Liver (tissue), 3 donors: ENCODE measurements around the gene KRTAP3-1.

Experiments
- ATF3 ChIP-seq: IDR thresholded peaks from 2 replicates; pipeline ENCODE4 v1.6.1; 2016; ENCODE audit warnings: antibody characterized with exemption
- CTCF ChIP-seq: fragments of 150-350 bp; IDR thresholded peaks from 2 replicates; pipeline ENCODE4 v1.5.1; 2017; ENCODE audit warnings: improper control_type of control experiment, low read depth, low read length; ENCODE audit not compliant: missing input control
- HNF4G ChIP-seq: IDR thresholded peaks from 2 replicates; pipeline ENCODE4 v1.6.1; 2016; ENCODE audit warnings: antibody characterized with exemption
- MAX ChIP-seq: IDR thresholded peaks from 2 replicates; pipeline ENCODE4 v1.6.1; 2016; ENCODE audit warnings: antibody characterized with exemption
- RAD21 ChIP-seq, 2 donors: IDR thresholded peaks; 2 replicates each; pipeline ENCODE4 v1.6.1; 2016; ENCODE audit warnings: antibody characterized with exemption in 2 of 2, mild to moderate bottlenecking in 2 of 2
- REST ChIP-seq: IDR thresholded peaks from 2 replicates; pipeline ENCODE4 v1.6.1; 2016; ENCODE audit warnings: antibody characterized with exemption, mild to moderate bottlenecking
- RXRA ChIP-seq, 2 donors: IDR thresholded peaks; 2 replicates each; pipeline ENCODE4 v1.6.1; 2017 to 2018; ENCODE audit warnings: antibody characterized with exemption in 2 of 2, mild to moderate bottlenecking in 1 of 2
- SP1 ChIP-seq: IDR thresholded peaks from 2 replicates; pipeline ENCODE4 v1.6.1; 2018; ENCODE audit warnings: antibody characterized with exemption, mild to moderate bottlenecking
- YY1 ChIP-seq: IDR thresholded peaks from 2 replicates; pipeline ENCODE4 v1.6.1; 2016; ENCODE audit warnings: antibody characterized with exemption, mild to moderate bottlenecking
- donor health status: healthy.
- donor health status: healthy.

GRCh38 chr17:40986920-40987319 is 22.0 kb downstream of the KRTAP3-1 start:
- TF ChIP-seq MAX = no peak
- no peak for TF ChIP-seq CTCF
- no peak for TF ChIP-seq REST
- TF ChIP-seq RAD21 (IDR thresholded peaks at IDR 0.05) = no peak
- no peak for TF ChIP-seq ATF3
- TF ChIP-seq YY1 = no peak
- no peak for TF ChIP-seq HNF4G
- TF ChIP-seq SP1 = no peak
- TF ChIP-seq RXRA (IDR thresholded peaks at IDR 0.05) = no peak
